ELF-1 (cell line): ENCODE data around the gene IGF2.

Experiments used
- DNase-seq: peaks from one replicate; pipeline ENCODE4 v3.0.0-alpha.2; 2016; ENCODE audit warnings: low read depth, low spot score

Gene IGF2

GRCh38 chr11:2169626-2170570, 30.7 kb upstream of the IGF2 start:
- DNase-seq = no peak

- DNase-seq = peak; percentile 81
These were observed 29.8 kb upstream of the IGF2 start for GRCh38 chr11:2169005-2169378.

GRCh38 chr11:2168286-2169004, 29.3 kb upstream of the IGF2 start:
- DNase-seq = no peak

- DNase-seq = no peak
These were observed 28.2 kb upstream of the IGF2 start for GRCh38 chr11:2167141-2168045.

GRCh38 chr11:2166091-2166851, 27.1 kb upstream of the IGF2 start:
- peak; percentile 50 for DNase-seq

GRCh38 chr11:2165571-2165970, 26.4 kb upstream of the IGF2 start:
- DNase-seq = no peak

- no peak for DNase-seq
These were observed 25.8 kb upstream of the IGF2 start for GRCh38 chr11:2164861-2165555.

- no peak for DNase-seq
These were observed 24.9 kb upstream of the IGF2 start for GRCh38 chr11:2164081-2164480.

- no peak for DNase-seq
These were observed 24.3 kb upstream of the IGF2 start for GRCh38 chr11:2163428-2163978.

- DNase-seq = no peak
These were observed 21.6 kb upstream of the IGF2 start, which contains the start of gene INS for GRCh38 chr11:2160736-2161259. Gene INS (minus strand): TSS chr11:2161209. CDS start chr11:2160971, 238 bp downstream.

- DNase-seq = no peak
These were observed 20.6 kb upstream of the IGF2 start for GRCh38 chr11:2159536-2160413.

GRCh38 chr11:2158966-2159365, 19.8 kb upstream of the IGF2 start:
- no peak for DNase-seq

GRCh38 chr11:2158296-2158737, 19.1 kb upstream of the IGF2 start:
- DNase-seq = no peak

GRCh38 chr11:2157294-2158040, 18.3 kb upstream of the IGF2 start:
- DNase-seq = no peak

GRCh38 chr11:2156416-2157182, 17.4 kb upstream of the IGF2 start:
- DNase-seq = peak; percentile 88

GRCh38 chr11:2155511-2155910, 16.3 kb upstream of the IGF2 start:
- DNase-seq = no peak

- no peak for DNase-seq
These were observed 15.7 kb upstream of the IGF2 start for GRCh38 chr11:2154889-2155288.
